ACHN (cell line): ENCODE data around the gene SLC66A2.
A peak's percentile ranks its signal among the peaks of the same experiment; 100 is the strongest.
"Not testable (repeated sequence)": the region's sequence is repeated elsewhere in the genome, so short reads cannot be mapped to it uniquely, and the experiment has no call there.

Source experiments
- DNase-seq: peaks from one replicate; pipeline ENCODE4 v3.0.0-alpha.2; 2015
- in situ Hi-C: cut with HindIII; loops from 2 replicates; pipeline ENCODE4 v1.10.0; 2017; ENCODE audit warnings: low sequenced_read_pairs, low pct_ligation_motif_present, low pct_unique_long_range_greater_than_20kb

The SLC66A2 gene

DNA sequence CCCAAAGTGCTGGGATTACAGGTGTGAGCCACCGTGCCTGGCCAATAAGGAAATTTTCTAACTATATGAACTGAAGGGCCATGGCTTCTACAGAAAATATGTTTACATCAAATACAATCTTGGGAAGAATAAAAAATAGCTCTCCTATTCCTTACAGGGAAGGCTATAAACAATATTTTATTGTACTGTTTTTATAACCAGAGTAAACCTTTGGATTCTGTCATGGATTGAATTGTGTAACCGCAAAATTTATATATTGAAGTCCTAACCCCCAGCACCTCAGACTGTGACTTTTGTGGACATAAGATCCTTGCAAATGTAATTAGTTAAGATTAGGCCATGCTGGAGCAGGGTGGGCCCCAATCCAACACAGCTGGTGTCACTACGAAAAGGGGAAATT is 21.3 kb upstream of the SLC66A2 start:
- in situ Hi-C loops, result no loop called here
- no peak for DNase-seq

DNA sequence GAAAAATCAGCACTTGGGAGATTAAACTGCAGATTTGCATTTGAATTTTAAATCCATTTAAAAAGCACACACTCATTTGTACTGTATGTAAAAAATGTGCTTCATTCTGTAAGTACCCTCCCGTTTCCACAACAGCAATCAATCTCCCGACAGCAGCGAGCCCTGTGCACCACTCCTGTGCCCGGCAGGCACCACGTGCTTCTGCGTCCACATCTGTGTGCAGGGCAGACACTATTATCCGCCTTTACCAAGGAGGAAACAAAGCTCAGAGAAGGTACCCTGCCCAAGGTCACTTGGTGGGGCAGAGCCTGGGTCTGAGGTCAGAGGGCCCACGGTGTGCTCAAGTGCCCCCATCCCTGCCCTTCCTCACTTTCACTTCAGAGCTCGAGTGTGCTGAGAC is 20.5 kb upstream of the SLC66A2 start:
- no peak for DNase-seq
- in situ Hi-C loops, result no loop called here

- DNase-seq, result no peak
- in situ Hi-C loops, result no loop called here
Measured at GRCh38 chr18:79971211-79971952, 19.9 kb upstream of the SLC66A2 start.

DNA sequence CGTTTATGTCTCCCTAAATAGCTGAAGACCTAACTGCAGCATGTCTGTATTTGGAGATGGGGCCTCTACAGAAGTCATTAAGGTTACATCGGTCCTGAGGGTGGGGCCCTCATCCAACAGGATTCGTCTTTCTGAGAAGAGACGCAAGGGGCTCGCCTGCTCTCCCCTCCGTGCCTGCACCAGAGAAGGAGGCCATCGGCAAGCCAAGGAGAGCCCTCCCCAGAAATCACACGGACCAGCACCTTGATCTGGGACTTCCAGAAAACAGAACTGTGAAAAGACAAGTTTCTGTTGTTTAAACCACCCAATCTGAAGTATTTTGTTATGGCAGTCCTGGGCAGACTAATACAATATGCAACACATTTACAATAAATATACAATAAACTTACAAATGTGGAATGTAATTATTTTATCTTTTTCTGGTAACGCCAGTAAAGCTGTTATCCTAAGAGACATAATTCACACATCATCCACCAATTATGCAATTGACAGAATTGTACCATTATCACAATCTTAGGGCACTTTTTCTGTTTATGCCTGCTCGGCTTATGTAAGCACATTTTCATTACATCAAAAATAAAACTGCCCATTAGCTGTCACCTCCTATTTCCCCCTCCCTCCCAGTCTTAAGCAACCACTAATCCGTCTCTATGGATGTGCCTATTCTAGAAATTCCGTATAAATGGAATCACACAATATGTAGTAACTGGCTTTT is 19.1 kb upstream of the SLC66A2 start:
- in situ Hi-C loops, result no loop called here
- DNase-seq, result no peak

DNA sequence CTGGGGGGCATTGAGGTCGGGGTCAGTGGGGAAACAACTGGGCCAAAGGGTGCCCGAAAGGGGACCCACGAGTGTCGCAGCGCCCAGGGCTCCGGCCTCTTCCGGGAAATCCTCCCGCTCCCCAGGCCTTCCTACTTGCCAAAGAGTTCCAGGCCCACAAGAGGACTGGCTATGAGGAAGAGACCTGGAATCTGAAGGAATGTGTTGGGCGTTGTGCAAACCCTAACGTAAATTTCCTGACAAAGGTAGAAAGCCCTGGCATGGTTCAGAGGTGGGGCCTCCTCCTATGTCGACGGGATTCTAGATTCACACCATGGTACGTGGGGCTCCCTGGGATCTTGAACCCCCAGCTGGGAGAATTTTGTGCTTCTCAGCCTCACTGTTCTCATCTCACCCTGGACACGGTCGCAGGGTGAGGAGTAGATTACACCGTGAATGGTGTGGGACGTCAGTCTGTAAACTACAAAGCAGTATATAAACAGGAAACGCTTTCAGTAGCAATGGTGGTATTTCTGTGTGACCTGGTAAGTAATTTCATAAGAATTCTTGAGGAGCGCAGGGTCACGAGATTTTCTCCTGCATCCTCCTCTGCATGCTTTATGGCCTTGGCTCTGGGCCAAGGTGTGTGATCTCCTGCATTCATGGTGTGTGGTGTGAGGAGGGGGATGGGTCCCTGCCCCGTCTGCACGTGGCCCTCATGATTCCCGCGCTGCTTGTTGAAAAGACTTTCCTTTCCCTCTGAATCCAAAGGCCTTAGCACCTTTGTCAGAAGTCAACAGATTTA is 13.9 kb upstream of the SLC66A2 start:
- peak; percentile 55 for DNase-seq
- in situ Hi-C loops, result no loop called here

- in situ Hi-C loops, result no loop called here
- DNase-seq, result peak; percentile 70
Measured at GRCh38 chr18:79964330-79965118, 13.1 kb upstream of the SLC66A2 start, which contains the start of gene HSBP1L1. Gene HSBP1L1, plus strand, starts transcription at chr18:79964643. Its CDS starts 93 bp downstream, at chr18:79964736.

DNA sequence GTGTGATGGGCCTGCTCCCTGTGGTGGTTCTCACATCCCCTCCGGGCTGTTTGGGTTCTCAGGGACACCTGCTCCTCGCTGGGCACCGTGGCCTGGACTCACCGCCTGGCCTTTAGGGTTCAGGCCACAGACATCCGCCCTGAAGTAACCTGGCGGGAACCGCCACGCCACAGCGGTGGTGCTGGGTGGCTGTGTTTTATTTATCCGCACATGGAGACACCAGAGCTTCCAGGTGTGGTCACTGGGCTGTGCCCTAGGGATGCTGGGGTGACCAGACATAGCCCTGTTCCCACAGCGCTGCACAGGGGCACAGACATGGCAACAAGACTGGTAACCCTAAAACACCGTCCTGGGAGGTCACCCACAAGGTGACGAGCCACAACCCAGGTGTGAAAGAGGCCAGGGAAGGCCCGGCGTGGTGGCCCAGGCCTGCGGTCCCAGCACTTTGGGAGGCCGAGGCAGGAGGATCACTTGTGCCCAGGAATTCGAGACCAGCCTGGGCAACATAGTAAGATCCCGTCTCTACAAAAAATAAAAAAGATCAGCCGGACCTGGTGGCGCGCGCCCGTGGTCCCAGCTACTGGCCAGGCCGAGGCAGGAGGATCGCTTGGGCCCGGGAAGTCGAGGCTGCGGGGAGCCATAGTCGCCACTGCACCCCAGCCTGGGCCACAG is 12.3 kb upstream of the SLC66A2 start:
- in situ Hi-C loops, result no loop called here
- DNase-seq, result no peak

DNA sequence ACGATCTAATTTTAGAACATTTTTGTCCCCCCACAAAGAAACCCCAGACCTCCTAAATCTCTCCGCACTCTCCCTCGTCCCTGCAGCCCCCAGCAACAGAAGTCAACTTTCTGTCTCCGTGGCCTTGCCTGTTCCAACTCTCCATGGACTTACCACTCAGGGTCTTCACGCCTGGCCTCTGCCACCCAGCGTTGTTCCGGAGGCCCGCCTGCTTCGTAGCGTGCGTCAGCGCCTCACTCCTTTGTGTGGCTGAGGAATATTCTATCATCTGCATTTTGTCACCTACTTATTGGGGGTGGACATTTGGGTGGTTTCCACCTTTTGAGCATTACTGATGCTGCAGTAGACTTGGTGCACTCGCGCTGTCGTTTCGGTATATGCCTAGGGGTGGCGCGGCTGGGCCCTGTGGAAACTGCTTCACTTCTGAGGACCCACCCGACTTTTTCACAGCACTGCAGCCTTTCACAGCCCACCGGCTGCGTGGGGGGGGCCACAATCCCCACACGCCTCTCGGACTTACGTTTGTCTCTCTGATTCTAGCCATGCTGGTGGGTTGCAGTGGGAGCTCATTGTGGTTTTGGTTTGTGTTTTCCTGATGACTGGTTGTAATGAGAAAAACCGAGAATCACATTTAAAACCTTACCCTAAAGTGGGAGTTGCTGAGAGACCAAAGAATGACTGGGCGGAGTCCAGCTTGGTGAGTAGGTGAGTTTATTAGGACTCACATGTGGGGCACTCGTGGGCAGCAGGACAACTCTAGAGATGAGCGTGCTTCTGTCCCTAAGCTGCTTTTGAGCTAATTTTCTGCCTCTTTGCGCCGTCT is 11.6 kb upstream of the SLC66A2 start:
- DNase-seq, result no peak
- in situ Hi-C loops, result no loop called here

- in situ Hi-C loops, result no loop called here
- no peak for DNase-seq
Measured at GRCh38 chr18:79962311-79962710, 10.9 kb upstream of the SLC66A2 start.

DNA sequence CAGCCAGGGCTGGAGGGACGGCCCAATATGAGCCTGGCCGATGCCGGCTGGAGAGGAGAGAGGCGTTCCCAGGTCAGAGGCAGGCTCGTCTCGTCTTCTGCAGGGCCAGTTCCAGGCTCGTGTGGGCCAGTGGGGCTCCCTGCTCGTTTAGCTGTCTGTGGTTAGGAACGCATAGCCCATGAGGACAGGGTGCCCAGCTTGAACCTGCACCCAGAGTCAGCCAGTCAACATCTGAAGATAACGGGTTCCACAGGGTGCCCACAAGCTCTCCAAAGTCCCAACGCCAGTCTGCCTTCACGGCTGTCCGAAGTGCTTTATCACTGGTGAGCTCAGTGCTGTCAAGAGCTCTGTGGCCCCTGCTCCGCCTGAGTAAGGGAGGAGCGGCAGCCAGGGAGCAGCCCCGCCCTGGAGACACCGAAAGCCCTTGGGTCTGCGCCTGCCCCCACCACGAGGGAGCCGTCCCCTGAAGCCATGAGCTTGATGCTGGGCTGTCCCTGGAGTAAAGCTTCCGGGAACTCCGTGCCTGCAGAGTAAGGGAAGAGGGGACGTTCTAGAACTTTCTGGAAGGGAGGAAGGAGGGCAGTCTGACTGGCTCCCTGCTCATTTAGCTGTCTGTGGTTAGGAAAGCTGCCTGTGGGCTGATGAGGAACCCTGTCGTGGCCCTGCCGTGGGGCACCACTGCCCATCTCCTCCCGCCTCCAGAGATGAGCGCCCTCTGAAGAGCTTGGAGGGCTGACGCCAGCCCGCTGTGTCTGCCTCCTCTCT is 10.3 kb upstream of the SLC66A2 start:
- in situ Hi-C loops, result no loop called here
- no peak for DNase-seq

DNA sequence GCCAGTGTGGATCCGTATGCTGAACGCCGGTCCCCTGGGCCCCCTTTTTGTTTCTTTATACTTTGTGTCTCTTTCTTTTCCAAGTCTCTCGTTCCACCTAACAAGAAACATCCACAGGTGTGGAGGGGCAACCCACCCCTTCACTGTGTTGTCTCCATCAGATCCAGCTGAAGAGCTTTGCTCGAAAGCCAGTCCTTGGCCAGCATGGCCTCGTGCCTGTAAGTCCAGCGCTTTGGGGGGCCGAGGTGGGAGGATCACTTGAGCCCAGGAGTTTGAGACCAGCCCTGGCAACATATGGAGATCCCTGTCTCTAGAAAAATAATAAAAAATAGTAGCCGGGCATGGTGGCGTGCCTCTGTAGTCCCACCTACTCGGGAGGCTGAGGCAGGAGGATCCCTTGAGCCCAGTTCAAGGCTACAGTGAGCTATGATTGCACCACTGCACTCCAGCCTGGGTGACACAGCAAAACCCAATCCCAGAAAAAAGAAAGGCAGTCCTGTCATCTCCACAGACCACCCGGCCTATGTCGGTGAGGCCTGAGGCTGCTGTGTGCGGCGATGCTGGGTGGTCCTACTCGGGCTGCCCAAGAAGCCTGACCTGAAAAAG is 9.6 kb upstream of the SLC66A2 start:
- DNase-seq, result no peak
- in situ Hi-C loops, result no loop called here

GRCh38 chr18:79960161-79960801 is 8.8 kb upstream of the SLC66A2 start:
- DNase-seq, in situ Hi-C loops: not testable (repeated sequence)

GRCh38 chr18:79958981-79959380 is 7.5 kb upstream of the SLC66A2 start:
- in situ Hi-C loops, result no loop called here
- no peak for DNase-seq

- in situ Hi-C loops, result no loop called here
- DNase-seq, result no peak
Measured at GRCh38 chr18:79956276-79956675, 4.8 kb upstream of the SLC66A2 start.

DNA sequence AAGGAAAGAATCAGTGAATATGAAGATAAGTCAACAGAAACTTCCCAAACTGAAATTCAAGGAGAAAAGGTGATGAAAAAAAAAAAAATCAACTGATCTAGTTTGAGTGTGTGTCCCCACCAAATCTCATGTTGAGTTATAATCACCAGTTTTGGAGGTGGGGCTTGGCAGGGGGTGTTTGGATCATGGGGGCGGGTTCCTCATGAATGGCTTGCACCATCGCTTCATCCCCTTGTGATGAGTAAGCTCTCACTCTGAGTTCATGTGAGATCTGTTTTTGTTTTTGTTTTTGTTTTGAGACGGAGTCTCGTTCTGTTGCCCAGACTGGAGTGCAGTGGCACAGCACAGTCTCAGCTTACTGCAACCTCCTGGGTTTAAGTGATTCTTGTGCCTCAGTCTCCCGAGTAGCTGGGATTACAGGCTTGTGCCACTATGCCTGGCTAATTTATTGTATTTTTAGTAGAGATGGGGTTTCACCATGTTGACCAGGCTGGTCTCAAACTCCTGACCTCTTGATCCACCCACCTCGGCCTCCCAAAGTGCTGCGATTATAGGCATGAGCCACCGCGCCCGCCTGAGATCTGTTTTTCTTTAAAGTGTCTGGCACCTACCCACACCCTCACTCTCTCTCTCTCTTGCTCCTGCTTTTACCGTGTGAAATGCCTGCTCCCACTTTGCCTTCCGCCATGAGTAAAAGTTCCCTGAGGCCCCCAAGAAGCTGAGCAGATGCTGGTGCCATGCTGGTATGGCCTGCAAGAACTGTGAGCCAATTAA is 4.0 kb upstream of the SLC66A2 start:
- no peak for DNase-seq
- in situ Hi-C loops, result no loop called here
